ENCODE measurements around the gene IPO8. TPM values are rescaled to one million over a fixed set of nuclear protein-coding genes. Genes with fewer than 3 reads are reported as not detected.

Gene IPO8
- total and polyA plus RNA-seq, 2 of the 4 experiments (the other 2 are of a cell fraction): 11.1 to 31.5 TPM

DNA sequence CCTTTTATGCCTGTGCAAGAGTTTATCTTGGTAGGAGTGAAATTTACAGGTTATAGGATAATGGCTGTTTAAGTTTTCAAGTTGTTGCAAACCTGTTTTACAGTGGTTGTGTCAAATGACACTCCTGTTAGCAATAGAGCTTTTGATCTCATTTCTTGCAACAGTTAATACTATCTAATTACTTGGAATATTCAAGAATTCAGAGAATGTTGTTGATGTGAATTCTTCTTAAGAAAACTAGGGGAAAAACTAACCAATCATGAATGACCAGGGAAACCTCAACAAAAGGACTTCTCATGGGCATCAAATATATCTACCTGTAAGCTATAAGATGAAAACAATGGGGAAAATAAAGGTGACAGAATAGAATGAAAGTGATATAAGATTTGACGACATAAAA lies 85.0 kb downstream of the IPO8 start:
- Histone ChIP-seq H3K36me3 (ENCODE audit: control insufficient read depth, insufficient read depth, low read length) (no peaks in the 10 kb centered on the region), H4K8ac (ENCODE audit: low read depth in 2 of 2, low read length in 2 of 2) (no peak overlapping the region), H3K4ac (ENCODE audit: low read depth, low read length) (no peak overlapping the region), H3K9ac (ENCODE audit: low read depth, low read length) (no peak overlapping the region), H3K9me1 (ENCODE audit: insufficient read depth, low read length) (no peaks in the 10 kb centered on the region), H3K27ac (ENCODE audit: insufficient read depth, low read length) (no peak overlapping the region), H3K79me1 (ENCODE audit: low read depth in 1 of 2, low read length in 2 of 2) (no peaks in the 10 kb centered on the region), H2BK5ac (ENCODE audit: low read depth, low read length, poor library complexity, severe bottlenecking) (no peak overlapping the region), H4K20me1 (ENCODE audit: insufficient read depth, low read length) (no peaks in the 10 kb centered on the region), H3K18ac (ENCODE audit: low read depth, low read length) (no peak overlapping the region), H3K4me2 (ENCODE audit: low read depth, low read length) (no peak overlapping the region), H3K4me1 (ENCODE audit: control insufficient read depth, insufficient read depth, low read length) (no peaks in the 10 kb centered on the region), H2AFZ (replicated peaks; ENCODE audit: low read length, poor library complexity) (no peak overlapping the region), H4K5ac (ENCODE audit: low read depth, low read length) (no peak overlapping the region), H3K14ac (replicated peaks; ENCODE audit: low read depth, low read length) (no peak overlapping the region), H2BK120ac (ENCODE audit: low read depth, low read length) (no peak overlapping the region), H3K9me3 (ENCODE audit: control insufficient read depth, insufficient read depth, low read length) (no peaks in the 10 kb centered on the region), H2BK15ac (ENCODE audit: low read depth, low read length) (no peak overlapping the region), H4K91ac (ENCODE audit: insufficient read depth, low read depth, low read length) (no peak overlapping the region), H3K4me3 (ENCODE audit: insufficient read depth, low read depth, low read length) (no peak overlapping the region), H3K23ac (ENCODE audit: low read depth, low read length) (no peak overlapping the region), H2AK9ac (replicated peaks; ENCODE audit: low read depth, low read length, poor library complexity) (no peak overlapping the region), H3K27me3 (ENCODE audit: control insufficient read depth, insufficient read depth, low read length) (no peaks in the 10 kb centered on the region), H2AK5ac (ENCODE audit: low read depth, low read length) (no peak overlapping the region), H2BK20ac (ENCODE audit: low read depth, low read length) (no peak overlapping the region), H3K56ac (ENCODE audit: extremely low read depth, insufficient read depth, low read length) (no peak overlapping the region)
- DNase-seq: no peak
- CTCF ChIA-PET: no interaction called here
- dilution Hi-C loops (cut with HindIII; ENCODE audit: low sequenced_read_pairs, unreplicated experiment) (no loop called here), intact Hi-C loops (cut with micrococcal nuclease) (no loop called here), in situ Hi-C loops (cut with MboI; ENCODE audit: low sequenced_read_pairs) (no loop called here)
- POLR2A ChIA-PET (ENCODE audit: unreplicated experiment): no interaction called here
- WGBS, 2 experiments (ENCODE audit: extremely low coverage in 2 of 2, insufficient read length in 1 of 2): no CpG with 5 or more reads among the region's 1 CpG
- no peak for ATAC-seq (ENCODE audit: low read depth)
- BruUV-seq (replicated peaks): no TSS peak
- TF ChIP-seq SMC3 (IDR thresholded peaks at IDR 0.05; ENCODE audit: low read depth, low read length): no peak
- TF ChIP-seq BHLHE40 (IDR thresholded peaks at IDR 0.05; ENCODE audit: low read depth, low read length): no peak
- no peak for TF ChIP-seq POLR2A (IDR thresholded peaks at IDR 0.05; ENCODE audit: low read depth, low read length)
- no peak for TF ChIP-seq MAFK (IDR thresholded peaks at IDR 0.05; ENCODE audit: low read depth, low read length)
- no peak for TF ChIP-seq CHD1 (IDR thresholded peaks at IDR 0.05; ENCODE audit: low read depth, low read length)
- no peak for TF ChIP-seq MXI1 (IDR thresholded peaks at IDR 0.05; ENCODE audit: borderline replicate concordance, low read depth, low read length)
- TF ChIP-seq, protein P1, sequence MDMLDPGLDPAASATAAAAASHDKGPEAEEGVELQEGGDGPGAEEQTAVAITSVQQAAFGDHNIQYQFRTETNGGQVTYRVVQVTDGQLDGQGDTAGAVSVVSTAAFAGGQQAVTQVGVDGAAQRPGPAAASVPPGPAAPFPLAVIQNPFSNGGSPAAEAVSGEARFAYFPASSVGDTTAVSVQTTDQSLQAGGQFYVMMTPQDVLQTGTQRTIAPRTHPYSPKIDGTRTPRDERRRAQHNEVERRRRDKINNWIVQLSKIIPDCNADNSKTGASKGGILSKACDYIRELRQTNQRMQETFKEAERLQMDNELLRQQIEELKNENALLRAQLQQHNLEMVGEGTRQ (IDR thresholded peaks at IDR 0.05; ENCODE audit: low read depth, low read length): no peak
- TF ChIP-seq CEBPB (IDR thresholded peaks at IDR 0.05; ENCODE audit: low read depth, low read length): no peak
- TF ChIP-seq RFX5 (IDR thresholded peaks at IDR 0.05; ENCODE audit: low read depth, low read length): no peak
- no peak for TF ChIP-seq FOS (IDR thresholded peaks at IDR 0.05; ENCODE audit: low read depth, low read length)
- TF ChIP-seq RAD21 (IDR thresholded peaks at IDR 0.05; ENCODE audit: low read length): no peak
- TF ChIP-seq, protein P2, sequence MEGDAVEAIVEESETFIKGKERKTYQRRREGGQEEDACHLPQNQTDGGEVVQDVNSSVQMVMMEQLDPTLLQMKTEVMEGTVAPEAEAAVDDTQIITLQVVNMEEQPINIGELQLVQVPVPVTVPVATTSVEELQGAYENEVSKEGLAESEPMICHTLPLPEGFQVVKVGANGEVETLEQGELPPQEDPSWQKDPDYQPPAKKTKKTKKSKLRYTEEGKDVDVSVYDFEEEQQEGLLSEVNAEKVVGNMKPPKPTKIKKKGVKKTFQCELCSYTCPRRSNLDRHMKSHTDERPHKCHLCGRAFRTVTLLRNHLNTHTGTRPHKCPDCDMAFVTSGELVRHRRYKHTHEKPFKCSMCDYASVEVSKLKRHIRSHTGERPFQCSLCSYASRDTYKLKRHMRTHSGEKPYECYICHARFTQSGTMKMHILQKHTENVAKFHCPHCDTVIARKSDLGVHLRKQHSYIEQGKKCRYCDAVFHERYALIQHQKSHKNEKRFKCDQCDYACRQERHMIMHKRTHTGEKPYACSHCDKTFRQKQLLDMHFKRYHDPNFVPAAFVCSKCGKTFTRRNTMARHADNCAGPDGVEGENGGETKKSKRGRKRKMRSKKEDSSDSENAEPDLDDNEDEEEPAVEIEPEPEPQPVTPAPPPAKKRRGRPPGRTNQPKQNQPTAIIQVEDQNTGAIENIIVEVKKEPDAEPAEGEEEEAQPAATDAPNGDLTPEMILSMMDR (conservative IDR thresholded peaks at IDR 0.05; ENCODE audit: low read depth, low read length): no peak
- no peak for TF ChIP-seq MAZ (IDR thresholded peaks at IDR 0.05; ENCODE audit: borderline replicate concordance, low read depth, low read length)
- no peak for TF ChIP-seq RCOR1 (IDR thresholded peaks at IDR 0.05; ENCODE audit: insufficient replicate concordance, low read length)
- TF ChIP-seq NFE2L2 (IDR thresholded peaks at IDR 0.05; ENCODE audit: low read depth, low read length): no peak
- TF ChIP-seq, protein P3, sequence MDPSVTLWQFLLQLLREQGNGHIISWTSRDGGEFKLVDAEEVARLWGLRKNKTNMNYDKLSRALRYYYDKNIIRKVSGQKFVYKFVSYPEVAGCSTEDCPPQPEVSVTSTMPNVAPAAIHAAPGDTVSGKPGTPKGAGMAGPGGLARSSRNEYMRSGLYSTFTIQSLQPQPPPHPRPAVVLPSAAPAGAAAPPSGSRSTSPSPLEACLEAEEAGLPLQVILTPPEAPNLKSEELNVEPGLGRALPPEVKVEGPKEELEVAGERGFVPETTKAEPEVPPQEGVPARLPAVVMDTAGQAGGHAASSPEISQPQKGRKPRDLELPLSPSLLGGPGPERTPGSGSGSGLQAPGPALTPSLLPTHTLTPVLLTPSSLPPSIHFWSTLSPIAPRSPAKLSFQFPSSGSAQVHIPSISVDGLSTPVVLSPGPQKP (IDR thresholded peaks at IDR 0.05; ENCODE audit: borderline replicate concordance, low read depth, low read length): no peak

Data from IMR-90 (cell line).